ENCODE measurements around the gene VMO1.

DNA sequence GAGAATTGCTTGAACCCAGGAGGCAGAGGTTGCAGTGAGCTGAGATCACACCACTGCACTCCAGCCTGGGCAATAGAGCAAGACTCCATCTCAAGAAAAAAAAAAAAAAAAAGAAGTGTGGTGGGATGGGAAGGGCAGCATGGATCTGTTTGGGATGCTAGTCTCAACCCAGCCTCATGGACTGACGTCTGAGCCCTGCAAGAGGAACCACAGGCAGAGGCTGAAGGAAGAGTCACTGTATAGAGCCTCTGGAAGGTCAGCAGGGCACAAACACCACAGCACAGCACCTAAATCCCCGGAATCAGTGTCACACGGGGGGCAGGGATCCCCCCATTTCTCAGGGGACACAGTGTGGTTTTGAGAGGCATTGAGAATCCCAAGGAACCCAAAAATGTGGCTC lies 35.6 kb downstream of the VMO1 start:
- TF ChIP-seq, protein P1, sequence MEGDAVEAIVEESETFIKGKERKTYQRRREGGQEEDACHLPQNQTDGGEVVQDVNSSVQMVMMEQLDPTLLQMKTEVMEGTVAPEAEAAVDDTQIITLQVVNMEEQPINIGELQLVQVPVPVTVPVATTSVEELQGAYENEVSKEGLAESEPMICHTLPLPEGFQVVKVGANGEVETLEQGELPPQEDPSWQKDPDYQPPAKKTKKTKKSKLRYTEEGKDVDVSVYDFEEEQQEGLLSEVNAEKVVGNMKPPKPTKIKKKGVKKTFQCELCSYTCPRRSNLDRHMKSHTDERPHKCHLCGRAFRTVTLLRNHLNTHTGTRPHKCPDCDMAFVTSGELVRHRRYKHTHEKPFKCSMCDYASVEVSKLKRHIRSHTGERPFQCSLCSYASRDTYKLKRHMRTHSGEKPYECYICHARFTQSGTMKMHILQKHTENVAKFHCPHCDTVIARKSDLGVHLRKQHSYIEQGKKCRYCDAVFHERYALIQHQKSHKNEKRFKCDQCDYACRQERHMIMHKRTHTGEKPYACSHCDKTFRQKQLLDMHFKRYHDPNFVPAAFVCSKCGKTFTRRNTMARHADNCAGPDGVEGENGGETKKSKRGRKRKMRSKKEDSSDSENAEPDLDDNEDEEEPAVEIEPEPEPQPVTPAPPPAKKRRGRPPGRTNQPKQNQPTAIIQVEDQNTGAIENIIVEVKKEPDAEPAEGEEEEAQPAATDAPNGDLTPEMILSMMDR (IDR thresholded peaks at IDR 0.05), result no peak
- TF ChIP-seq POLR2A (IDR thresholded peaks at IDR 0.05), result no peak
